ENCODE data around the gene GATA6.

Gene GATA6

DNA sequence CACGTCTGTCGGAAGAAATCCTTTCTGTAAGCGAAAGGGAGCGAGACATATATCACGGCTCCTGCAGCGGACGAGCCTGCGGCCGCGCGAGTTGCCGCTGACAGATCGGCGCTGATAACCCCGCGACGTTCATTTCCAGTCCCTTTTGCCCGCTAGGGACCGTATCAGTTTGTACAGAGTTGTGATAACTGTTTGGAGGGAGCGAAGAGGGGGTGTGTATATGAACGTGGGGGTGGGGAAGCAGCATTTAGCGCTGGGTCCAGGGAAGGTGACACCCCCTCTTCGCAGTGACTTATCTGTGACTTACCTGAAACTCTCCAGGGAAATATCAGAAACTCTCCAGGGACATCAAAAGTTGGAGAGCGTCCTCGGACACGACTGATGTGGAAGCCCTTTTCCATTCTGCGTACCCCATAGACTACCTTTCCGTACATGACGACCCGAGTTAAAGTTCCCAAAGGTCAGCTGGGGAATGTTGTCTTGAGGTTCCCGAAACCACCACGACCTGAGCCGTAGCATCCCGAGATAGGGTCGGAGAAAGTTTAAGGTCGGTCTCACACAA lies 948 bp upstream of the GATA6 start (continued):
- TF ChIP-seq ZNF274 (IDR thresholded peaks at IDR 0.05; ENCODE audit: low read length) = no peak
- no peak for TF ChIP-seq ZNF274 (tag by site-specific recombination; IDR thresholded peaks at IDR 0.05; ENCODE audit: borderline replicate concordance)

DNA sequence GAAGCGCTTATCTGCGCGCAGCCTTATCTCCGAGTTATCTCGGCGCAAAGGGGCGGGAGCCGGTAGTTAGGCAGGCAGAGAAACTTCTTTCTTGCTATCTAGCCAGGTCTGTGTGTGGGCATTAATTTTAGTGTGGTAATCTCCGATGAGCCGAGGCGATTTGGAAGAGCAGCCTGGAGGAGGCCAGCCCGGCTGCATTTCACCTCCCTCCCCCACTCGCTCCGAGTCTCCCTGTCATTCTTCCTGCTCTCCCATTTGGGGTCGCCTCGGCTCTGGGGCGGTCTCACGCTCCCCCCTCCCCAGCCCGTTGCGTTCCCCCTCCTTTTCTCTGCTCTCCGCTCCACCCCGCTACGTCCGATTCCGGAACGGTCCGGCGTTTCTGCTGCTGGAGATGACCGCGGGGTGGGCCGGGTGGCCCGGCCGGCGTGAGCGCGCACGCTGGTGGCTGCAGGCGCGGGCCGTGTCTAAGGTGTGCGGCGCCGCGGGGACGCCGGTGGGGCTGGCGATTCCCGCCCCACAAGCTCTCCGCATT lies 566 bp downstream of the GATA6 start:
- Histone ChIP-seq H3K4me1 (ENCODE audit: control insufficient read depth, insufficient read depth, low read length) (peaks cover 8% of the 10 kb centered on the region), H3K4me3 (ENCODE audit: low read depth, low read length) (peak overlapping the region; percentile 96)

GRCh38 chr18:22170421-22171257 lies 1.2 kb downstream of the GATA6 start:
- Histone ChIP-seq H3K9me3 (ENCODE audit: control insufficient read depth, insufficient read depth, low read depth, low read length) (no peaks in the 10 kb centered on the region), H3K4me3 (ENCODE audit: low read depth, low read length) (peak overlapping the region; percentile 96), H3K4me1 (ENCODE audit: control insufficient read depth, insufficient read depth, low read length) (peaks cover 15% of the 10 kb centered on the region), H3K27ac (ENCODE audit: extremely low read depth, low read depth, low read length) (peak overlapping the region; percentile 100), H3K36me3 (ENCODE audit: control insufficient read depth in 2 of 2, insufficient read depth in 1 of 2, low read length in 2 of 2) (peaks cover 4 to 44% of the 10 kb centered on the region in 2 experiments; a peak in 2 of 3 replicates)
- ChIA-PET POLR2A (interaction anchor here (0.6 to 2.8 kb wide), 30 partner anchors 9 to 964 kb away, joined by 3 to 11 read pairs (median 4); no protein-coding TSS in a partner anchor), CTCF (interaction anchor here (0.5 to 1.6 kb wide), 5 partner anchors 62 to 954 kb away, joined by 3 to 6 read pairs (median 5); no protein-coding TSS in a partner anchor)
- TF ChIP-seq ZXDB (tag by site-specific recombination; IDR thresholded peaks at IDR 0.05) = 0 out of 2 replicates have a peak, but pooled peaks have one; percentile 10
- TF ChIP-seq EGR2 (tag by site-specific recombination; IDR thresholded peaks at IDR 0.05; ENCODE audit: low read depth) = peak; percentile 41; the same call in 1 of the 2 replicates
- peak; percentile 72 for TF ChIP-seq ZNF335 (tag by site-specific recombination; conservative IDR thresholded peaks at IDR 0.05)
- TF ChIP-seq ZNF132 (tag by site-specific recombination; IDR thresholded peaks at IDR 0.05; ENCODE audit: borderline replicate concordance) = no peak
- TF ChIP-seq GLIS1 (tag by site-specific recombination; IDR thresholded peaks at IDR 0.05) = 0 out of 2 replicates have a peak, but pooled peaks have one; percentile 10
- TF ChIP-seq ZNF600 (tag by site-specific recombination; IDR thresholded peaks at IDR 0.05) = 0 out of 2 replicates have a peak, but pooled peaks have one; percentile 15
- TF ChIP-seq, protein P1, sequence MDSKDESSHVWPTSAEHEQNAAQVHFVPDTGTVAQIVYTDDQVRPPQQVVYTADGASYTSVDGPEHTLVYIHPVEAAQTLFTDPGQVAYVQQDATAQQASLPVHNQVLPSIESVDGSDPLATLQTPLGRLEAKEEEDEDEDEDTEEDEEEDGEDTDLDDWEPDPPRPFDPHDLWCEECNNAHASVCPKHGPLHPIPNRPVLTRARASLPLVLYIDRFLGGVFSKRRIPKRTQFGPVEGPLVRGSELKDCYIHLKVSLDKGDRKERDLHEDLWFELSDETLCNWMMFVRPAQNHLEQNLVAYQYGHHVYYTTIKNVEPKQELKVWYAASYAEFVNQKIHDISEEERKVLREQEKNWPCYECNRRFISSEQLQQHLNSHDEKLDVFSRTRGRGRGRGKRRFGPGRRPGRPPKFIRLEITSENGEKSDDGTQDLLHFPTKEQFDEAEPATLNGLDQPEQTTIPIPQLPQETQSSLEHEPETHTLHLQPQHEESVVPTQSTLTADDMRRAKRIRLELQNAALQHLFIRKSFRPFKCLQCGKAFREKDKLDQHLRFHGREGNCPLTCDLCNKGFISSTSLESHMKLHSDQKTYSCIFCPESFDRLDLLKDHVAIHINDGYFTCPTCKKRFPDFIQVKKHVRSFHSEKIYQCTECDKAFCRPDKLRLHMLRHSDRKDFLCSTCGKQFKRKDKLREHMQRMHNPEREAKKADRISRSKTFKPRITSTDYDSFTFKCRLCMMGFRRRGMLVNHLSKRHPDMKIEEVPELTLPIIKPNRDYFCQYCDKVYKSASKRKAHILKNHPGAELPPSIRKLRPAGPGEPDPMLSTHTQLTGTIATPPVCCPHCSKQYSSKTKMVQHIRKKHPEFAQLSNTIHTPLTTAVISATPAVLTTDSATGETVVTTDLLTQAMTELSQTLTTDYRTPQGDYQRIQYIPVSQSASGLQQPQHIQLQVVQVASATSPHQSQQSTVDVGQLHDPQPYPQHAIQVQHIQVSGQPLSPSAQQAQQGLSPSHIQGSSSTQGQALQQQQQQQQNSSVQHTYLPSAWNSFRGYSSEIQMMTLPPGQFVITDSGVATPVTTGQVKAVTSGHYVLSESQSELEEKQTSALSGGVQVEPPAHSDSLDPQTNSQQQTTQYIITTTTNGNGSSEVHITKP (tag by site-specific recombination; IDR thresholded peaks at IDR 0.05) = peak; percentile 73
- 0 out of 2 replicates have a peak, but pooled peaks have one; percentile 24 for TF ChIP-seq OSR2 (tag by site-specific recombination; IDR thresholded peaks at IDR 0.05)

More for the DNA sequence above, 566 bp downstream of the GATA6 start:
- TF ChIP-seq ZNF704 (tag by site-specific recombination; IDR thresholded peaks at IDR 0.05) (no peak), ZNF398 (tag by site-specific recombination; IDR thresholded peaks at IDR 0.05) (peak; percentile 86), ZFHX2 (tag by site-specific recombination; conservative IDR thresholded peaks at IDR 0.05) (no peak), SP2 (tag by site-specific recombination; IDR thresholded peaks at IDR 0.05) (peak; percentile 27), ZBTB48 (tag by site-specific recombination; IDR thresholded peaks at IDR 0.05) (no peak), IKZF3 (tag by site-specific recombination; IDR thresholded peaks at IDR 0.05) (peak; percentile 6; the same call in 1 of the 2 replicates), ZNF600 (tag by site-specific recombination; IDR thresholded peaks at IDR 0.05) (0 out of 2 replicates have a peak, but pooled peaks have one; percentile 23), ZFP37 (tag by site-specific recombination; IDR thresholded peaks at IDR 0.05) (0 out of 2 replicates have a peak, but pooled peaks have one; percentile 2), ZNF169 (tag by site-specific recombination; IDR thresholded peaks at IDR 0.05) (no peak), ZNF366 (tag by site-specific recombination; conservative IDR thresholded peaks at IDR 0.05) (no peak), ZBTB26 (tag by site-specific recombination; optimal IDR thresholded peaks at IDR 0.05) (peak; percentile 52), KLF16 (tag by site-specific recombination; IDR thresholded peaks at IDR 0.05) (peak; percentile 17; the same call in 1 of the 2 replicates), KLF8 (tag by site-specific recombination; IDR thresholded peaks at IDR 0.05) (peak; percentile 12; the same call in 1 of the 2 replicates), ZBTB8A (tag by site-specific recombination; IDR thresholded peaks at IDR 0.05) (no peak)
- Histone ChIP-seq H3K27ac (ENCODE audit: extremely low read depth, low read depth, low read length) (peak overlapping the region; percentile 100), H3K36me3 (ENCODE audit: control insufficient read depth in 2 of 2, insufficient read depth in 1 of 2, low read length in 2 of 2) (peaks cover 4 to 37% of the 10 kb centered on the region in 2 experiments; a peak in 1 of 3 replicates), H3K9me3 (ENCODE audit: control insufficient read depth, insufficient read depth, low read depth, low read length) (no peaks in the 10 kb centered on the region)
- ChIA-PET CTCF (interaction anchor here (0.5 to 1.6 kb wide), 5 partner anchors 61 to 955 kb away, joined by 3 to 6 read pairs (median 5); no protein-coding TSS in a partner anchor), POLR2A (interaction anchor here (0.6 to 2.8 kb wide), 24 partner anchors 13 to 964 kb away, joined by 3 to 11 read pairs (median 4); no protein-coding TSS in a partner anchor)

All from HEK293 (cell line).